K562 (cell line): Measurements from ENCODE around the gene RUSC1. TPM values are rescaled to one million over a fixed set of nuclear protein-coding genes. Genes with fewer than 3 reads are reported as not detected.
A peak's percentile ranks its signal among the peaks of the same experiment; 100 is the strongest.

ENCODE experiments used
- CTBP1 ChIP-seq: fragments of 450-650 bp; IDR thresholded peaks from 2 replicates; pipeline ENCODE4 v1.6.1; 2016; ENCODE audit warnings: borderline replicate concordance
- FOSL1 ChIP-seq: fragments of 200-800 bp; sonication (Bioruptor generic); conservative IDR thresholded peaks from 2 replicates; pipeline ENCODE4 v1.6.1; 2016; ENCODE audit warnings: missing genetic modification characterization, missing compliant biosample characterization
- LCOR ChIP-seq: sonication (generic); formaldehyde crosslinking; IDR thresholded peaks from 2 replicates; pipeline ENCODE4 v1.8.0; 2022; ENCODE audit warnings: mild to moderate bottlenecking, missing genetic modification reagents
- RHOXF2B ChIP-seq: fragments of 250-450 bp; sonication (Bioruptor Pico); conservative IDR thresholded peaks from 2 replicates; pipeline ENCODE4 v1.5.1; 2021
- SP1 ChIP-seq: sonication (generic); formaldehyde crosslinking; IDR thresholded peaks from 2 replicates; pipeline ENCODE4 v1.8.1; 2022; ENCODE audit warnings: mild to moderate bottlenecking, missing genetic modification reagents
- TGIF2 ChIP-seq: sonication (generic); formaldehyde crosslinking; IDR thresholded peaks from 2 replicates; pipeline ENCODE4 v1.8.1; 2022; ENCODE audit warnings: mild to moderate bottlenecking, missing genetic modification reagents, moderate library complexity
- polyA plus RNA-seq, 8 experiments: library from polyadenylated mRNA; depleted of rRNA in 4 of 8; stranded (reverse) in 5 of 8; unstranded in 3 of 8; fragments of >200 nt; fragmentation: Nextera tagmentation in 2 of 8; fragmentation: Illumina TruSeq in 1 of 8; extraction: Ambion mirVana in 2 of 8; extraction: Trizol in 1 of 8; gene quantifications; 2 replicates each; pipeline versions ENCODE4 v1.2.1 to v1.2.3, GENCODE V29; 2011 to 2014; ENCODE audit warnings: inconsistent platforms in 1 of 8, missing spikeins in 1 of 8
- total RNA-seq, 7 experiments: library from RNA; depleted of rRNA in 6 of 7; stranded (reverse); fragments of >200 nt in 6 of 7; fragmentation: Illumina TruSeq in 2 of 7; extraction: Trizol in 2 of 7; gene quantifications; 2 replicates each; pipeline versions ENCODE4 v1.2.1 to v1.2.3, GENCODE V29; 2011 to 2021; ENCODE audit warnings: low replicate concordance in 1 of 7
- TF ChIP-seq, protein P1 (sequence below): sonication (generic); formaldehyde crosslinking; IDR thresholded peaks from 2 replicates; pipeline ENCODE4 v1.8.1; 2023; ENCODE audit warnings: mild to moderate bottlenecking, missing genetic modification reagents
- TF ChIP-seq, protein P2 (sequence below): fragments of 450-650 bp; IDR thresholded peaks from 2 replicates; pipeline ENCODE4 v1.6.1; 2016
- TF ChIP-seq, protein P3 (sequence below): fragments of 450-650 bp; formaldehyde crosslinking; IDR thresholded peaks from 2 replicates; pipeline ENCODE4 v1.4.0; 2020; ENCODE audit warnings: mild to moderate bottlenecking, moderate library complexity

RUSC1 gene
- total and polyA plus RNA-seq, 9 of the 15 experiments (the other 6 are each of a cell fraction or from before 2014, with no cell fraction given) = 5.7 to 68.3 (median 33.6) TPM

DNA sequence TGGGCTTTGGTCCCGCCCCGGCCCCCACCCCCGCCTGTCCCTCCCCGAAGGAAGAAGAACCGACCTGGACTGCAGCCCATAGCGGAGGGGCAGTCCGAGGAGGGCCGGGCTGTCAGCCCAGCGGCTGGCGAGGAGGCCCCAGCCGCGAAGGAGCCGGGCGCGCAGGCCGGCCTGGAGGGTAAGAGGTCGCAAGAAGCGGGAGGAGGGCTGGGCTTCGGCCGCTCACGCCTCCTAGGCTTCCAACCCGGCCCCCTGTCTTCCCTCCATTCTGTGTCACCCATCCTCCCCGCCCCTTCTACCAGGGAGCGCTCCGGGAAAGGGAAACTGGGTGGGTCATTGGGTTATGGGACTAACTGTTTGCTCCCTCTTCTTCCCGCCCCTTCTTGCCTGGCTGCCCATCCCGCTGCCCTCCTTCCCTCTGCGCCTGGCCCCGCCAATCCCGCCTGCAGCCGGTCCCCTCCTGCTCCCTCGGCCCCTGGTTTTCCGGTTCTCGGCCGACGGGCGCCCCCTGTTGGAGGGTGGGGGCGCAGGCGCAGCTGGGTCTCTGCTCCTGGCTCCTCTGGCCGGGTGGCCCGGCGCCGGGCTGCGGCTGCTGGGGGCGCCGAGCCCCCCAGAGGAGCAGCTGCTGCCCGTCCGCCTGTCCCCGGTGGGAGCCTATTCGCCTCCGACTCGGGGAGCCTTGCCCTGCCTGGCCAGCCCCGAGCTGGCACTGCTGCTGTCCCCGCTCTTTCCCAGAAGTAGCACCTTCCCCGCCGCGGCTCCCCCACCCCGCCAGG lies 2.4 kb downstream of the RUSC1 start (continued):
- TF ChIP-seq, protein P1, sequence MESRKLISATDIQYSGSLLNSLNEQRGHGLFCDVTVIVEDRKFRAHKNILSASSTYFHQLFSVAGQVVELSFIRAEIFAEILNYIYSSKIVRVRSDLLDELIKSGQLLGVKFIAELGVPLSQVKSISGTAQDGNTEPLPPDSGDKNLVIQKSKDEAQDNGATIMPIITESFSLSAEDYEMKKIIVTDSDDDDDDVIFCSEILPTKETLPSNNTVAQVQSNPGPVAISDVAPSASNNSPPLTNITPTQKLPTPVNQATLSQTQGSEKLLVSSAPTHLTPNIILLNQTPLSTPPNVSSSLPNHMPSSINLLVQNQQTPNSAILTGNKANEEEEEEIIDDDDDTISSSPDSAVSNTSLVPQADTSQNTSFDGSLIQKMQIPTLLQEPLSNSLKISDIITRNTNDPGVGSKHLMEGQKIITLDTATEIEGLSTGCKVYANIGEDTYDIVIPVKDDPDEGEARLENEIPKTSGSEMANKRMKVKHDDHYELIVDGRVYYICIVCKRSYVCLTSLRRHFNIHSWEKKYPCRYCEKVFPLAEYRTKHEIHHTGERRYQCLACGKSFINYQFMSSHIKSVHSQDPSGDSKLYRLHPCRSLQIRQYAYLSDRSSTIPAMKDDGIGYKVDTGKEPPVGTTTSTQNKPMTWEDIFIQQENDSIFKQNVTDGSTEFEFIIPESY (CRISPR knock-in tag) = no peak
- TF ChIP-seq, protein P2, sequence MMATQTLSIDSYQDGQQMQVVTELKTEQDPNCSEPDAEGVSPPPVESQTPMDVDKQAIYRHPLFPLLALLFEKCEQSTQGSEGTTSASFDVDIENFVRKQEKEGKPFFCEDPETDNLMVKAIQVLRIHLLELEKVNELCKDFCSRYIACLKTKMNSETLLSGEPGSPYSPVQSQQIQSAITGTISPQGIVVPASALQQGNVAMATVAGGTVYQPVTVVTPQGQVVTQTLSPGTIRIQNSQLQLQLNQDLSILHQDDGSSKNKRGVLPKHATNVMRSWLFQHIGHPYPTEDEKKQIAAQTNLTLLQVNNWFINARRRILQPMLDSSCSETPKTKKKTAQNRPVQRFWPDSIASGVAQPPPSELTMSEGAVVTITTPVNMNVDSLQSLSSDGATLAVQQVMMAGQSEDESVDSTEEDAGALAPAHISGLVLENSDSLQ = peak; percentile 40
- TF ChIP-seq RHOXF2B (CRISPR knock-in tag) = no peak
- no peak for TF ChIP-seq TGIF2 (CRISPR knock-in tag)
- TF ChIP-seq FOSL1 = no peak
- TF ChIP-seq, protein P3, sequence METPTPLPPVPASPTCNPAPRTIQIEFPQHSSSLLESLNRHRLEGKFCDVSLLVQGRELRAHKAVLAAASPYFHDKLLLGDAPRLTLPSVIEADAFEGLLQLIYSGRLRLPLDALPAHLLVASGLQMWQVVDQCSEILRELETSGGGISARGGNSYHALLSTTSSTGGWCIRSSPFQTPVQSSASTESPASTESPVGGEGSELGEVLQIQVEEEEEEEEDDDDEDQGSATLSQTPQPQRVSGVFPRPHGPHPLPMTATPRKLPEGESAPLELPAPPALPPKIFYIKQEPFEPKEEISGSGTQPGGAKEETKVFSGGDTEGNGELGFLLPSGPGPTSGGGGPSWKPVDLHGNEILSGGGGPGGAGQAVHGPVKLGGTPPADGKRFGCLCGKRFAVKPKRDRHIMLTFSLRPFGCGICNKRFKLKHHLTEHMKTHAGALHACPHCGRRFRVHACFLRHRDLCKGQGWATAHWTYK = no peak
- TF ChIP-seq SP1 (CRISPR knock-in tag) = peak; percentile 77
- TF ChIP-seq CTBP1 = peak; percentile 87; the same call in 1 of the 2 replicates
- TF ChIP-seq LCOR (CRISPR knock-in tag) = 0 out of 2 replicates have a peak, but pooled peaks have one; percentile 40
